Measurements from ENCODE around the gene KHDRBS1.
"Not testable (repeated sequence)": the region's sequence is repeated elsewhere in the genome, so short reads cannot be mapped to it uniquely, and the experiment has no call there.

Gene KHDRBS1

GRCh38 chr1:32013386-32014198 is at the start of gene KHDRBS1:
Gene KHDRBS1, plus strand, starts transcription at chr1:32013868. Its CDS starts 128 bp downstream, at chr1:32013996.
- peak; percentile 90 to 97 for DNase-seq (ENCODE audit: low read depth in 2 of 2)

- DNase-seq (ENCODE audit: low read depth in 2 of 2): no peak
These were observed 42.8 kb upstream of the KHDRBS1 start for GRCh38 chr1:31970873-31971272.

GRCh38 chr1:31976401-31976800 is 37.3 kb upstream of the KHDRBS1 start:
- no peak for DNase-seq (ENCODE audit: low read depth in 2 of 2)

GRCh38 chr1:31977385-31978131 is 36.1 kb upstream of the KHDRBS1 start:
- DNase-seq (ENCODE audit: low read depth in 2 of 2): no peak

GRCh38 chr1:31978843-31979400 is 34.7 kb upstream of the KHDRBS1 start:
- no peak for DNase-seq (ENCODE audit: low read depth in 2 of 2)

GRCh38 chr1:31980835-31981455 is 32.7 kb upstream of the KHDRBS1 start:
- no peak for DNase-seq (ENCODE audit: low read depth in 2 of 2)

- no peak for DNase-seq (ENCODE audit: low read depth in 2 of 2)
These were observed 32.2 kb upstream of the KHDRBS1 start for GRCh38 chr1:31981456-31981839.

- DNase-seq (ENCODE audit: low read depth in 2 of 2): no peak
These were observed 31.7 kb upstream of the KHDRBS1 start for GRCh38 chr1:31981972-31982371.

GRCh38 chr1:31984419-31985347 is 29.0 kb upstream of the KHDRBS1 start:
- DNase-seq (ENCODE audit: low read depth in 2 of 2): peak in 1 of 2 donors; percentile 14

- DNase-seq (ENCODE audit: low read depth in 2 of 2): no peak
These were observed 28.2 kb upstream of the KHDRBS1 start for GRCh38 chr1:31985430-31985829.

- no peak for DNase-seq (ENCODE audit: low read depth in 2 of 2)
These were observed 26.5 kb upstream of the KHDRBS1 start for GRCh38 chr1:31987135-31987619.

- DNase-seq (ENCODE audit: low read depth in 2 of 2): no peak
These were observed 23.7 kb upstream of the KHDRBS1 start for GRCh38 chr1:31989964-31990363.

GRCh38 chr1:31991182-31991581 is 22.5 kb upstream of the KHDRBS1 start:
- no peak for DNase-seq (ENCODE audit: low read depth in 2 of 2)

GRCh38 chr1:31995263-31995662 is 18.4 kb upstream of the KHDRBS1 start:
- DNase-seq (ENCODE audit: low read depth in 2 of 2): no peak

- DNase-seq (ENCODE audit: low read depth in 2 of 2): not testable (repeated sequence)
These were observed 17.5 kb upstream of the KHDRBS1 start for GRCh38 chr1:31996121-31996520.

- DNase-seq (ENCODE audit: low read depth in 2 of 2): no peak
These were observed 11.8 kb upstream of the KHDRBS1 start for GRCh38 chr1:32001863-32002262.

GRCh38 chr1:32002285-32002684 is 11.4 kb upstream of the KHDRBS1 start:
- not testable (repeated sequence) for DNase-seq (ENCODE audit: low read depth in 2 of 2)

- DNase-seq (ENCODE audit: low read depth in 2 of 2): no peak
These were observed 8.1 kb upstream of the KHDRBS1 start for GRCh38 chr1:32005522-32005921.

- DNase-seq (ENCODE audit: low read depth in 2 of 2): no peak
These were observed 6.1 kb upstream of the KHDRBS1 start for GRCh38 chr1:32007591-32007940.

- DNase-seq (ENCODE audit: low read depth in 2 of 2): no peak
These were observed 3.4 kb upstream of the KHDRBS1 start for GRCh38 chr1:32010246-32010645.
